ES-I3 (cell line): ENCODE data around the gene THAP5.

Experiments used
- H3K36me3 ChIP-seq: 2 replicates; pipeline ENCODE4 v1.6.1; 2013; ENCODE audit warnings: mild to moderate bottlenecking, low read length, control low read depth, moderate library complexity; ENCODE audit not compliant: insufficient read depth
- H3K4me1 ChIP-seq: 2 replicates; pipeline ENCODE4 v1.6.1; 2013; ENCODE audit warnings: mild to moderate bottlenecking, control low read depth, low read length; ENCODE audit not compliant: insufficient read depth
- H3K9ac ChIP-seq: 2 replicates; pipeline ENCODE4 v1.6.1; 2013; ENCODE audit warnings: low read depth, mild to moderate bottlenecking, low read length, moderate library complexity
- H3K9me3 ChIP-seq: 2 replicates; pipeline ENCODE4 v1.6.1; 2013; ENCODE audit warnings: mild to moderate bottlenecking, low read length, moderate library complexity; ENCODE audit not compliant: control insufficient read depth, insufficient read depth

THAP5 gene, protein sequence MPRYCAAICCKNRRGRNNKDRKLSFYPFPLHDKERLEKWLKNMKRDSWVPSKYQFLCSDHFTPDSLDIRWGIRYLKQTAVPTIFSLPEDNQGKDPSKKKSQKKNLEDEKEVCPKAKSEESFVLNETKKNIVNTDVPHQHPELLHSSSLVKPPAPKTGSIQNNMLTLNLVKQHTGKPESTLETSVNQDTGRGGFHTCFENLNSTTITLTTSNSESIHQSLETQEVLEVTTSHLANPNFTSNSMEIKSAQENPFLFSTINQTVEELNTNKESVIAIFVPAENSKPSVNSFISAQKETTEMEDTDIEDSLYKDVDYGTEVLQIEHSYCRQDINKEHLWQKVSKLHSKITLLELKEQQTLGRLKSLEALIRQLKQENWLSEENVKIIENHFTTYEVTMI

GRCh38 chr7:108569381-108570145 is at the start of gene THAP5, which contains the start of gene DNAJB9:
Gene THAP5, minus strand, starts transcription at chr7:108569706. Its CDS starts 137 bp downstream, at chr7:108569569.
Gene DNAJB9, plus strand, starts transcription at chr7:108569874. Its CDS starts 1,853 bp downstream, at chr7:108571727.
- Histone ChIP-seq H3K4me1 (peaks cover 6% of the 10 kb centered on the region; the same call in 1 of the 2 replicates), H3K9ac (peak within 1 kb of the TSS; percentile 76), H3K36me3 (no peaks in the 10 kb centered on the region), H3K9me3 (no peaks in the 10 kb centered on the region)

DNA sequence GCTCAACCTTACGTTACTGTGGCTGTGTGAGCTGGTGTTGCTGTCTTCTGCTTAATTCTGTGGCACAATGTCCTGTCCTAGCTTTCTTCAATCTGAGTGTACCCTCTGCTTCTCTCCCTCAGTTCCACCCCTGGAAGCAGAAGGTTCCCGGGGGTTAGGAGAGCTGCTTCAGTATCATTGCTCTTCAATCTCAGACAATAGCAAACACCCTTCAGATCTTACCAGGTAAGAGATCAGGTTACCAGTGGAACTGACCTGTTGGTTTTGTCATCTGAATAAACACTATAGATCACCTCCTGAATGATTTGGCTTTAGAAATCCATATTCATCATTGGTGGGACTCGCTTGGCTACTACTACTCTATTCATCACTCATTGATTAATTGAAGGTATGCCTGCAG is 48.5 kb upstream of the THAP5 start:
- Histone ChIP-seq H3K9ac (no peak overlapping the region), H3K4me1 (peaks cover 12% of the 10 kb centered on the region), H3K9me3 (no peaks in the 10 kb centered on the region), H3K36me3 (no peaks in the 10 kb centered on the region)

GRCh38 chr7:108614896-108615295 is 45.4 kb upstream of the THAP5 start:
- Histone ChIP-seq H3K4me1 (peaks cover 12% of the 10 kb centered on the region), H3K9ac (no peak overlapping the region), H3K36me3 (no peaks in the 10 kb centered on the region), H3K9me3 (no peaks in the 10 kb centered on the region)

DNA sequence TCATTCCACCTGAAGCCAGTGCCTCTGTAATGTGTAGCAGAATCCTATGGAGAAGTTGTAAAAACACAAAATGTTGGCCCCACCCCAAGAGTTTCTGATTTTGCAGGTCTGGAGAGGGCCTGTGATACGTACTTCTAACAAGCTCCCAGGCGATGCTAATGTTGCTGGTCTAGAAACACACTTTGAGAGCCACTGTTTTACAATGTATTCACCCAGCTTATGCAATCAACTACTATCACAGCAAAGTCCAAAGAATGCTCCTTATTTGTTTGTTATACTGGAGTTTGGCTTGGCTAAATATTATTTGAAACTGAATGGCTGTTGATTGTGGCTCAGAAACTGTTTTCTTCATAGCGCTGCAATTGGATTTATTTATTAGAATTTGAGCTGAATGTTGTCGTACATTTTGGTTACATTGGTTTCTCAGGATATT is 44.5 kb upstream of the THAP5 start:
- no peaks in the 10 kb centered on the region for H3K36me3 ChIP-seq
- H3K9ac ChIP-seq = no peak overlapping the region
- peaks cover 12% of the 10 kb centered on the region for H3K4me1 ChIP-seq
- no peaks in the 10 kb centered on the region for H3K9me3 ChIP-seq

DNA sequence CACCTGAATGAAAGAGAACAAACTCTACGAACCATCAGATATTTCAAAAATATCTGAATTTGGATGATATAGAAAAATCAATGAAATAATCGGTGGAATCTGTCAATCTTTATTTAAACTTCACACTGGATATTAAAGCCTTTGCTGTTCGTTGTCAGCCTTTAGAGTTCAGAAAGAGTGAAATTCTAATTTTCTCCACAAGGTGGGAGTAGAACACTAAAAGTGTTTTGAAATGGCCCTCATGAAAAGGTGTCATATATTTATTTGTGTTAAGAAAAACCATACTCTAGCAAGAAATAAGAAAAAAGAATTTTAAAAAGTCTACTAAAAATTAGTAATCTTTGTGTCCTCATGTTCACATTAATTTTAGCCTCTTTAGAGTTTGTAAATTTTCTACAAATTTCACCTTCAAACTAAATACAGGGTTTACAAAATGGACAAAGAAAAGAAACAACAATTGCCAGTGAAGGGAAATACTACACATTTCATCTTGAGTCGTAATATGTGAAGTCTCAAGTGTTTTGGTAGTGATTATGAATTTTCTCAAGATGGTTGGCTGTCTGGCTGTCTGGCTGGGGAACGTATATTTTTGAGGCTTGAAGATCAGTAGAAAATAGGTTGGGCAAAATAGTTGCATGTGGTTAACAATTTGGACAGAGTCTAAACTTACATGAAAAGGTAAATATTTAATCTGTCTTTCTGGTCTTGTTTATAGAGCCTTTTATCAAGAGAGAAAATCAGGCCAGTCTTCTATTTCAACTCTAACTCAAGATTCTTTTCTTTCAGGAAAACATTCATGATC is 43.8 kb upstream of the THAP5 start:
- H3K9ac ChIP-seq = no peak overlapping the region
- peaks cover 10% of the 10 kb centered on the region for H3K4me1 ChIP-seq
- H3K36me3 ChIP-seq = no peaks in the 10 kb centered on the region
- no peaks in the 10 kb centered on the region for H3K9me3 ChIP-seq

DNA sequence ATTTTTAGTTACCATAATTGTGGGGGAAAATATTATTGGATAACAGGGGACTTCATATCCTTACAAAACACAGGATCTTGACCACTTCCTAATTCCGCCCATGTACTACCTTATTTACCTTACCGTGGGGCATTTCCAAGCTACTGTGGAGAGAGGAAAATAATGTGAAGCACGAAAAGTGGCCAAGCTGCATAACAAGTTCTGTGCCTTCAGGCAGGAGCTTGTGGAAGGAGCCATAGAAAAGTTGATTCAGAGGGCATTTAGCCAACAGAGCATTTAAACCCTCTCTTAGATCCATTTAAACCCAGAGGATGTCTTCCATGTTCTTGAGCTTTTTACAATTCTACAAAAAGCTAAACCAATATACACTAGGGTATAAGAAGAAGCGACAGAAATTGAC is 41.8 kb upstream of the THAP5 start:
- H3K36me3 ChIP-seq = no peaks in the 10 kb centered on the region
- 0 out of 2 replicates have a peak, but pooled peaks cover 6% of the 10 kb centered on the region for H3K4me1 ChIP-seq
- no peaks in the 10 kb centered on the region for H3K9me3 ChIP-seq
- no peak overlapping the region for H3K9ac ChIP-seq

- no peaks in the 10 kb centered on the region for H3K36me3 ChIP-seq
- 0 out of 2 replicates have a peak, but pooled peaks cover 6% of the 10 kb centered on the region for H3K4me1 ChIP-seq
- H3K9ac ChIP-seq = no peak overlapping the region
- H3K9me3 ChIP-seq = no peaks in the 10 kb centered on the region
Observed at GRCh38 chr7:108609643-108610042, 40.1 kb upstream of the THAP5 start.

GRCh38 chr7:108605559-108606201 is 36.2 kb upstream of the THAP5 start:
- H3K4me1 ChIP-seq = no peaks in the 10 kb centered on the region
- no peak overlapping the region for H3K9ac ChIP-seq
- no peaks in the 10 kb centered on the region for H3K36me3 ChIP-seq
- no peaks in the 10 kb centered on the region for H3K9me3 ChIP-seq

DNA sequence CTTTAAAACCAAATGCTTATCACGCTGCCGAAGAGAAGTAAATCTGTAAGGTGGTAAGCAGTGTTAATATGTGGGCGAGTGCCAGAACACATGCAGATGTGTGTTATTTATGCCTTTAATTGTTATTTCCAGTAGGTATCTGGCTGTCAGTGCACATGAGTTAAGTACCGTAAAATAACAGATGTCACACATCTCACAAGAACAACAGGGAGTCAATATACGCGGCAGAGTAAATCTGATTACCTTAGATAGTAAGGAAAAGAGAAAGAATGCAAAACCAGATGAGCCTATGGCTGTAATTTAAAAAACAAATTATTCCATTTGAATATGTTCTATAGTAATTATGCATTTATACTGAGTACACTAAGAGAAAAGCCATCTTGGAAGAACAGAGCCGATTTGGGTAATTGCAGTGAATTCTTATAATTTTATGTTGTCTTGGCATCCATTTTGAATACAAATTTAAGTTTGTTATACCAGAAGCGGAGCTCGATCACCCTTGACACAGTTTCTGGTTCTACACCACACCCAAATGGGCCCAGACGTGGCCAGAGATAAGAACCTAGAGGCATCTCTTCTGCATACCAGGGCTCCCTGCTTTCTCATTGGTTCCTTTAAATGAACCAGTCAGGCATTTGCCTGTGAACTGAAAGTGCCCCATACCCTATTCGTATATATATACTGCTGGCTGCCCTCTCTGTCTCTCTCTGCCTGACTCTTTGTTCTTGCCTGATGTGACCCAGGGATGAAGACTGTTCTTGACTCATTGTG is 35.0 kb upstream of the THAP5 start:
- no peaks in the 10 kb centered on the region for H3K4me1 ChIP-seq
- no peaks in the 10 kb centered on the region for H3K36me3 ChIP-seq
- H3K9ac ChIP-seq = no peak overlapping the region
- H3K9me3 ChIP-seq = no peaks in the 10 kb centered on the region

DNA sequence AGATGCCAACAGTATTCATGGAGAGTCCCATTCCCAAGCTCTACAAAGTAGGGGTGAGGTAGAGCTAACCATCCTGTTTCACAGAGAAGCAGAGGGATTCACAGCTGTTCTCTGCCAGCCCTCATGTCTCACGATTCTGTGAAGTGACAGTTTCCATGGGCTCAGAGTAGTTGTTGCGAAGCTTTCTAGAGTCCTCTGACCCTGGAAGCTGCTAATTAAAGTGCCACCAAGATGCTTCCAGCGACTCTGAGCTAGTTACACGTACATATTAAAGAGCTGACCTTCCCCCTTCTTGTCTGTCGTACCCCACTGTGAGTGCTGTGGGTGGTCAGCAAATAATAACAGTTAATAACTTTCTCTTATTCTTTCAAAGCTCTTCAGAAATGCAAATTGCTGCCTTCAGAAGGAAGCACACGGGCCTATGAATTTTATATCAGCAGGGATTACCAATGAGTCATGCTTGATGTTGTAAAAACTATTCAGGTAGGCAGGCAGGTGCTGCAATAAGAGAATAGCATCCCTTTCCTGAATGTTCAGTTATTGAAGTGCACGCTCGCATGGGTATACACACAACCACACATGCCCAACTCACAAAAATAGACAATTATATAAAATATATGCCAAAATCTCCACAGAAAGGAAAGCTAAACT is 34.3 kb upstream of the THAP5 start:
- H3K36me3 ChIP-seq = no peaks in the 10 kb centered on the region
- H3K9ac ChIP-seq = no peak overlapping the region
- no peaks in the 10 kb centered on the region for H3K4me1 ChIP-seq
- no peaks in the 10 kb centered on the region for H3K9me3 ChIP-seq

DNA sequence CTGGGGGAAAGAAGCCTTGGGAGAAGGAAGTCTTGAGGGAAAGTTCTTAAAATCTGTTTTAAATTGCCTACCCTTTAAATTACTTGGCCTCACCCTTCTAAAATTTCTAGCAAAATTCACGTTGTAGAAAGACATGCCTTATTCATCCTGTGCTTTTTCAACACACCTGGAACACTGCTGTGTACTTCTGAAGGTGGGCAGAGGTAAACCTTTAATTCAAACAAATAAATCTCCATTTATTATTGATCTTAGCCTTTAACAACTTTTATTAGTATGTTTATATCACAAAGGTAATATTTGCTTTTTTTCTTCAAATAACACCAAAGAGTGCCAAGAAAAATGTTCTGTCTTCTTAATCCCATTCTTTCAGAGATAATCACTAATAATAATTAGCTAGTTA is 30.9 kb upstream of the THAP5 start:
- Histone ChIP-seq H3K9me3 (no peaks in the 10 kb centered on the region), H3K4me1 (no peaks in the 10 kb centered on the region), H3K36me3 (no peaks in the 10 kb centered on the region), H3K9ac (no peak overlapping the region)

- no peak overlapping the region for H3K9ac ChIP-seq
- H3K4me1 ChIP-seq = no peaks in the 10 kb centered on the region
- no peaks in the 10 kb centered on the region for H3K36me3 ChIP-seq
- H3K9me3 ChIP-seq = no peaks in the 10 kb centered on the region
Observed at GRCh38 chr7:108598914-108599580, 29.5 kb upstream of the THAP5 start.
